ENCODE results near the gene BCAS3.

DNA sequence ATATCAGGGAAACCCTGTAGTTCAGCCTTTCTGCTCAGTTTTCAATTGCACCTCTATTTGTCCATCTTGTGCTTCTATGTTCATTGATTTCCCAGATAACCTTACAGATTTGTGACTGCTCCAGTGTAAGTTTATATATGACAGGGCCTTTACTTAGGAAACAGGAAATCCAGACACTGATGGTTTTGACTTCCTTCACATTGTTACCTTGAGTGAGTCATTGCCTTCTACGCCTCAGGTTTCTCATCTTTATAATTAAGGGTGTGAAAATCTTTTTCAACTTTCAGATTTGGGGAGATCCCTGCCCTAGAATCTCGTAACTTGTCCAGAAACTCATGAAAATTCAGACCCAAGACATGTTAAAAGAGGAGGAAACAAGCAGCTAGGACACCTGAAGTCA is 379.6 kb downstream of the BCAS3 start:
- no peak for TF ChIP-seq POLR2A (IDR thresholded peaks at IDR 0.05)
- TF ChIP-seq, protein P1, sequence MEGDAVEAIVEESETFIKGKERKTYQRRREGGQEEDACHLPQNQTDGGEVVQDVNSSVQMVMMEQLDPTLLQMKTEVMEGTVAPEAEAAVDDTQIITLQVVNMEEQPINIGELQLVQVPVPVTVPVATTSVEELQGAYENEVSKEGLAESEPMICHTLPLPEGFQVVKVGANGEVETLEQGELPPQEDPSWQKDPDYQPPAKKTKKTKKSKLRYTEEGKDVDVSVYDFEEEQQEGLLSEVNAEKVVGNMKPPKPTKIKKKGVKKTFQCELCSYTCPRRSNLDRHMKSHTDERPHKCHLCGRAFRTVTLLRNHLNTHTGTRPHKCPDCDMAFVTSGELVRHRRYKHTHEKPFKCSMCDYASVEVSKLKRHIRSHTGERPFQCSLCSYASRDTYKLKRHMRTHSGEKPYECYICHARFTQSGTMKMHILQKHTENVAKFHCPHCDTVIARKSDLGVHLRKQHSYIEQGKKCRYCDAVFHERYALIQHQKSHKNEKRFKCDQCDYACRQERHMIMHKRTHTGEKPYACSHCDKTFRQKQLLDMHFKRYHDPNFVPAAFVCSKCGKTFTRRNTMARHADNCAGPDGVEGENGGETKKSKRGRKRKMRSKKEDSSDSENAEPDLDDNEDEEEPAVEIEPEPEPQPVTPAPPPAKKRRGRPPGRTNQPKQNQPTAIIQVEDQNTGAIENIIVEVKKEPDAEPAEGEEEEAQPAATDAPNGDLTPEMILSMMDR (IDR thresholded peaks at IDR 0.05) = no peak
